Measurements from ENCODE around the gene LINGO3.

LINGO3 gene

GRCh38 chr19:2325281-2326046 lies 17.5 kb upstream of the LINGO3 start:
- DNase-seq: no peak

- no peak for DNase-seq
Observed at GRCh38 chr19:2324220-2324948, 16.4 kb upstream of the LINGO3 start.

- no peak for DNase-seq
Observed at GRCh38 chr19:2323707-2324106, 15.8 kb upstream of the LINGO3 start.

GRCh38 chr19:2321565-2322283 lies 13.8 kb upstream of the LINGO3 start:
- no peak for DNase-seq

GRCh38 chr19:2320939-2321338 lies 13.0 kb upstream of the LINGO3 start:
- no peak for DNase-seq

GRCh38 chr19:2320049-2320448 lies 12.1 kb upstream of the LINGO3 start:
- DNase-seq: no peak

GRCh38 chr19:2319551-2319950 lies 11.6 kb upstream of the LINGO3 start:
- DNase-seq: no peak

- no peak for DNase-seq
Observed at GRCh38 chr19:2318923-2319322, 11.0 kb upstream of the LINGO3 start.

- DNase-seq: no peak
Observed at GRCh38 chr19:2317756-2318155, 9.8 kb upstream of the LINGO3 start.

- DNase-seq: no peak
Observed at GRCh38 chr19:2317300-2317699, 9.3 kb upstream of the LINGO3 start.

- DNase-seq: peak; percentile 65 to 71
Observed at GRCh38 chr19:2315818-2316353, 7.9 kb upstream of the LINGO3 start.

GRCh38 chr19:2315121-2315817 lies 7.3 kb upstream of the LINGO3 start:
- DNase-seq: no peak

GRCh38 chr19:2312820-2313501 lies 5.0 kb upstream of the LINGO3 start:
- no peak for DNase-seq

GRCh38 chr19:2311093-2311492 lies 3.1 kb upstream of the LINGO3 start:
- DNase-seq: no peak

- DNase-seq: peak; percentile 66 to 72
Observed at GRCh38 chr19:2309734-2310362, 1.9 kb upstream of the LINGO3 start.

- DNase-seq: no peak
Observed at GRCh38 chr19:2307518-2308012, 389 bp downstream of the LINGO3 start.

GRCh38 chr19:2306971-2307370 lies 983 bp downstream of the LINGO3 start:
- DNase-seq: no peak

GRCh38 chr19:2306281-2306806 lies 1.6 kb downstream of the LINGO3 start:
- no peak for DNase-seq

- no peak for DNase-seq
Observed at GRCh38 chr19:2305452-2306280, 2.3 kb downstream of the LINGO3 start.

- no peak for DNase-seq
Observed at GRCh38 chr19:2303211-2303798, 4.6 kb downstream of the LINGO3 start.
